HepG2 (cell line): ENCODE measurements around the gene SCFD1. TPM values are rescaled to one million over a fixed set of nuclear protein-coding genes. Genes with fewer than 3 reads are reported as not detected.

Experiments used
- ATAC-seq: fragments of 200-7000 bp; cut with Tn5 transposase; 3 replicates; pipeline ENCODE4 v1.9.1; 2020; ENCODE audit warnings: mild to moderate bottlenecking, moderate library complexity
- BruUV-seq: library from RNA; stranded (reverse); fragments of 400-500 nt; replicated peaks from 2 replicates; lab custom pipeline; 2021; lab: Mats Ljungman, UMichigan
- CTCF ChIA-PET: fragments of 300-600 bp; formaldehyde crosslinking; extraction: SDS; loops from one replicate; lab custom pipeline; 2021; ENCODE audit warnings: low total read pairs, inconsistent platforms, low intra/inter-chr PET ratio; lab: Yijun Ruan, JAX
- POLR2A ChIA-PET: fragments of 350-600 bp; sonication (Branson Sonifier 250); formaldehyde crosslinking; loops from one replicate; lab custom pipeline; 2020; ENCODE audit warnings: antibody characterized with exemption, inconsistent platforms; lab: Yijun Ruan, JAX
- DNase-seq: peaks from one replicate; pipeline ENCODE4 v3.0.0-alpha.2; 2015; ENCODE audit warnings: low spot score
- FAIRE-seq: peaks from 3 replicates; lab custom pipeline; 2011; peaks lifted over from hg19 to GRCh38; lab: Jason Lieb, UNC
- H2AFZ ChIP-seq: one replicate; pipeline ENCODE4 v1.6.1; 2011; ENCODE audit warnings: low read length, inconsistent platforms
- H3K27ac ChIP-seq: fragments of 300-600 bp; 3 replicates; pipeline ENCODE4 v1.8.0; 2011; ENCODE audit warnings: mixed run types, mild to moderate bottlenecking, mixed read lengths, low read length, inconsistent platforms; ENCODE audit not compliant: insufficient read depth; ENCODE audit errors: extremely low read length
- H3K27me3 ChIP-seq, 2 experiments: fragments of 200-600 bp in 1 of 2; 2 replicates in 1 of 2; 3 replicates in 1 of 2; pipeline versions ENCODE4 v1.6.0 to v1.8.0; 2011; ENCODE audit warnings: low read length in 2 of 2, mild to moderate bottlenecking in 2 of 2, moderate library complexity in 2 of 2, inconsistent platforms in 1 of 2; ENCODE audit not compliant: insufficient read depth in 2 of 2, control insufficient read depth in 1 of 2
- H3K36me3 ChIP-seq, 2 experiments: fragments of 200-600 bp in 1 of 2; replicated peaks in 1 of 2; 2 replicates in 1 of 2; 3 replicates in 1 of 2; pipeline versions ENCODE4 v1.5.1 to v1.8.0; 2011; ENCODE audit warnings: low read length in 2 of 2, inconsistent platforms in 1 of 2; ENCODE audit not compliant: insufficient read depth in 2 of 2, control insufficient read depth in 1 of 2
- H3K4me1 ChIP-seq: 2 replicates; pipeline ENCODE4 v1.5.1; 2012; ENCODE audit warnings: low read length, inconsistent platforms; ENCODE audit not compliant: insufficient read depth
- H3K4me2 ChIP-seq: 2 replicates; pipeline ENCODE4 v1.6.0; 2011; ENCODE audit warnings: low read depth, low read length, inconsistent platforms
- H3K4me3 ChIP-seq, 3 experiments: fragments of 200-600 bp in 1 of 3; sonication (generic), shearing (Covaris generic) in 1 of 3; replicated peaks in 1 of 3; 2 replicates each; pipeline ENCODE4 v1.5.1; 2011 to 2016; ENCODE audit warnings: low read length in 3 of 3, inconsistent platforms in 2 of 3, low read depth in 2 of 3, mild to moderate bottlenecking in 2 of 3, control low read depth in 1 of 3, mixed read lengths in 1 of 3; ENCODE audit not compliant: insufficient read depth in 1 of 3
- H3K79me2 ChIP-seq: one replicate; pipeline ENCODE4 v1.6.1; 2011; ENCODE audit warnings: low read length, inconsistent platforms; ENCODE audit not compliant: insufficient read depth
- H3K9ac ChIP-seq: 2 replicates; pipeline ENCODE4 v1.6.0; 2011; ENCODE audit warnings: mild to moderate bottlenecking, low read depth, low read length, inconsistent platforms; ENCODE audit not compliant: insufficient read depth
- H3K9me3 ChIP-seq: 2 replicates; pipeline ENCODE4 v1.5.1; 2012; ENCODE audit warnings: mild to moderate bottlenecking, low read length
- H4K20me1 ChIP-seq: 2 replicates; pipeline ENCODE4 v1.6.0; 2011; ENCODE audit warnings: inconsistent platforms, mild to moderate bottlenecking, low read length, moderate library complexity; ENCODE audit not compliant: insufficient read depth
- CEBPB ChIP-seq: IDR thresholded peaks from 2 replicates; pipeline ENCODE4 v1.6.1; 2011; ENCODE audit warnings: low read depth, low read length, improper control_type of control experiment, borderline replicate concordance
- CENPBD1 ChIP-seq: sonication (generic); formaldehyde crosslinking; IDR thresholded peaks from 2 replicates; pipeline ENCODE4 v1.8.0; 2022; ENCODE audit warnings: missing genetic modification reagents, low read depth, mild to moderate bottlenecking, borderline replicate concordance
- CTCF ChIP-seq: sonication (generic); formaldehyde crosslinking; IDR thresholded peaks from 2 replicates; pipeline ENCODE4 v1.5.0; 2020; ENCODE audit warnings: mild to moderate bottlenecking, missing genetic modification reagents, moderate library complexity
- HNF4G ChIP-seq, 2 experiments: sonication (generic) in 1 of 2; formaldehyde crosslinking in 1 of 2; IDR thresholded peaks; 2 replicates each; pipeline versions ENCODE4 v1.4.0 to v1.6.1; 2011 to 2020; ENCODE audit warnings: borderline replicate concordance in 2 of 2, low read depth in 2 of 2, mild to moderate bottlenecking in 2 of 2, low read length in 1 of 2, missing genetic modification reagents in 1 of 2, moderate library complexity in 1 of 2
- MEIS1 ChIP-seq: sonication (generic); formaldehyde crosslinking; IDR thresholded peaks from 2 replicates; pipeline ENCODE4 v1.9.0; 2021; ENCODE audit warnings: mild to moderate bottlenecking, missing genetic modification reagents, moderate library complexity, borderline replicate concordance
- MIER2 ChIP-seq: IDR thresholded peaks from 2 replicates; pipeline ENCODE4 v1.6.1; 2016; ENCODE audit warnings: missing biosample characterization, missing genetic modification reagents
- PHB2 ChIP-seq: fragments of 450-650 bp; IDR thresholded peaks from 2 replicates; pipeline ENCODE4 v1.6.1; 2018; ENCODE audit not compliant: partially characterized antibody
- PHF5A ChIP-seq: IDR thresholded peaks from one replicate; pipeline ENCODE4 v1.6.1; 2018; ENCODE audit warnings: low read depth, missing genetic modification reagents; ENCODE audit not compliant: unreplicated experiment
- SIX1 ChIP-seq: sonication (generic); formaldehyde crosslinking; IDR thresholded peaks from 2 replicates; pipeline ENCODE4 v1.4.0; 2020; ENCODE audit warnings: missing genetic modification reagents, borderline replicate concordance
- SIX4 ChIP-seq: sonication (generic); formaldehyde crosslinking; IDR thresholded peaks from 2 replicates; pipeline ENCODE4 v1.4.0; 2020; ENCODE audit warnings: missing genetic modification reagents
- XRCC5 ChIP-seq: fragments of 200-400 bp; formaldehyde crosslinking; optimal IDR thresholded peaks from 2 replicates; pipeline ENCODE3; 2017; ENCODE audit warnings: mild to moderate bottlenecking, low read length
- ZBTB44 ChIP-seq: sonication (generic); formaldehyde crosslinking; IDR thresholded peaks from 2 replicates; pipeline ENCODE4 v1.4.0; 2020; ENCODE audit warnings: missing genetic modification reagents
- ZMYM3 ChIP-seq: sonication (generic); formaldehyde crosslinking; IDR thresholded peaks from 2 replicates; pipeline ENCODE4 v1.5.1; 2020; ENCODE audit warnings: mild to moderate bottlenecking, missing genetic modification reagents
- ZNF138 ChIP-seq: sonication (generic); formaldehyde crosslinking; IDR thresholded peaks from 2 replicates; pipeline ENCODE4 v1.5.0; 2020; ENCODE audit warnings: mild to moderate bottlenecking, low read depth, missing genetic modification reagents
- WGBS: methylation state at CpG from one replicate; pipeline ENCODE4 v1.1.6; 2017; ENCODE audit warnings: low lambda C conversion rate; 5-methylcytosine and 5-hydroxymethylcytosine counted together
- in situ Hi-C: cut with HindIII; loops from 2 replicates; pipeline ENCODE4 v1.10.0; 2017; ENCODE audit warnings: low pct_unique_long_range_greater_than_20kb; ENCODE audit not compliant: extremely low pct_ligation_motif_present
- intact Hi-C: fragments of 100-400 bp; cut with micrococcal nuclease; formaldehyde crosslinking; loops from one replicate; pipeline ENCODE4 v1.10.0; 2022; ENCODE audit not compliant: unreplicated experiment
- polyA plus RNA-seq, 8 experiments: library from polyadenylated mRNA; depleted of rRNA in 3 of 8; stranded (reverse) in 7 of 8; unstranded in 1 of 8; fragments of >200 nt; fragmentation: Illumina TruSeq in 4 of 8; extraction: Trizol in 4 of 8; gene quantifications; 2 replicates each; pipeline versions ENCODE4 v1.2.1 to v1.2.3, GENCODE V29; 2011 to 2016; ENCODE audit warnings: low read depth in 4 of 8, missing spikeins in 1 of 8, mixed read lengths in 1 of 8; ENCODE audit not compliant: insufficient read depth in 1 of 8
- total RNA-seq, 5 experiments: library from RNA; depleted of rRNA; stranded (reverse); fragments of >200 nt; fragmentation: Illumina TruSeq; extraction: Trizol; gene quantifications; 2 replicates each; pipeline ENCODE4 v1.2.3, GENCODE V29; 2016; ENCODE audit warnings: low read depth in 1 of 5
- TF ChIP-seq, protein P1 (sequence below): sonication (generic); formaldehyde crosslinking; IDR thresholded peaks from 2 replicates; pipeline ENCODE4 v1.5.1; 2020; ENCODE audit warnings: missing genetic modification reagents, mild to moderate bottlenecking, borderline replicate concordance

The SCFD1 gene
- total and polyA plus RNA-seq, 2 of the 13 experiments (the other 11 are each of a cell fraction or from before 2014, with no cell fraction given), result 235 to 256 TPM

GRCh38 chr14:30751646-30752416, 129.7 kb downstream of the SCFD1 start:
- Histone ChIP-seq H3K36me3 (no peaks in the 10 kb centered on the region), H3K9ac (no peak overlapping the region), H3K27ac (no peak overlapping the region), H3K4me2 (peak overlapping the region; percentile 61), H3K4me1 (peaks cover 10% of the 10 kb centered on the region), H2AFZ (peak overlapping the region; percentile 66), H3K27me3 (peaks cover under 1 to 27% of the 10 kb centered on the region in 2 experiments; a peak in 2 of 5 replicates), H3K79me2 (no peaks in the 10 kb centered on the region), H3K4me3 (no peak overlapping the region), H4K20me1 (no peaks in the 10 kb centered on the region), H3K9me3 (no peaks in the 10 kb centered on the region)
- FAIRE-seq (no peak), ATAC-seq (peak; percentile 72), DNase-seq (no peak)
- BruUV-seq, result no TSS peak
- intact Hi-C loops, result no loop called here
- ChIA-PET CTCF (no interaction called here), POLR2A (no interaction called here)
- in situ Hi-C loops, result no loop called here
- WGBS, result 15% methylated on average over 11 of the region's 11 CpGs
- TF ChIP-seq HNF4G (IDR thresholded peaks at IDR 0.05; ENCODE audit: borderline replicate concordance, low read depth, low read length) (no peak), HNF4G (CRISPR knock-in tag; IDR thresholded peaks at IDR 0.05; ENCODE audit: borderline replicate concordance, low read depth) (no peak), XRCC5 (peak; percentile 46), PHB2 (no peak), MIER2 (CRISPR knock-in tag) (no peak), MEIS1 (CRISPR knock-in tag) (no peak), ZNF138 (CRISPR knock-in tag) (no peak), CENPBD1 (CRISPR knock-in tag) (no peak), SIX4 (CRISPR knock-in tag) (no peak), ZMYM3 (CRISPR knock-in tag) (no peak), PHF5A (CRISPR knock-in tag) (no peak), CTCF (CRISPR knock-in tag) (peak; percentile 63), CEBPB (peak; percentile 77; the same call in 1 of the 2 replicates), ZBTB44 (CRISPR knock-in tag) (no peak), SIX1 (no peak)
- TF ChIP-seq, protein P1, sequence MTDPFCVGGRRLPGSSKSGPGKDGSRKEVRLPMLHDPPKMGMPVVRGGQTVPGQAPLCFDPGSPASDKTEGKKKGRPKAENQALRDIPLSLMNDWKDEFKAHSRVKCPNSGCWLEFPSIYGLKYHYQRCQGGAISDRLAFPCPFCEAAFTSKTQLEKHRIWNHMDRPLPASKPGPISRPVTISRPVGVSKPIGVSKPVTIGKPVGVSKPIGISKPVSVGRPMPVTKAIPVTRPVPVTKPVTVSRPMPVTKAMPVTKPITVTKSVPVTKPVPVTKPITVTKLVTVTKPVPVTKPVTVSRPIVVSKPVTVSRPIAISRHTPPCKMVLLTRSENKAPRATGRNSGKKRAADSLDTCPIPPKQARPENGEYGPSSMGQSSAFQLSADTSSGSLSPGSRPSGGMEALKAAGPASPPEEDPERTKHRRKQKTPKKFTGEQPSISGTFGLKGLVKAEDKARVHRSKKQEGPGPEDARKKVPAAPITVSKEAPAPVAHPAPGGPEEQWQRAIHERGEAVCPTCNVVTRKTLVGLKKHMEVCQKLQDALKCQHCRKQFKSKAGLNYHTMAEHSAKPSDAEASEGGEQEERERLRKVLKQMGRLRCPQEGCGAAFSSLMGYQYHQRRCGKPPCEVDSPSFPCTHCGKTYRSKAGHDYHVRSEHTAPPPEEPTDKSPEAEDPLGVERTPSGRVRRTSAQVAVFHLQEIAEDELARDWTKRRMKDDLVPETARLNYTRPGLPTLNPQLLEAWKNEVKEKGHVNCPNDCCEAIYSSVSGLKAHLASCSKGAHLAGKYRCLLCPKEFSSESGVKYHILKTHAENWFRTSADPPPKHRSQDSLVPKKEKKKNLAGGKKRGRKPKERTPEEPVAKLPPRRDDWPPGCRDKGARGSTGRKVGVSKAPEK, result 0 out of 2 replicates have a peak, but pooled peaks have one; percentile 24
